Esophagus muscularis mucosa (tissue), 4 donors: ENCODE data around the gene NACAD. TPM values are rescaled to one million over a fixed set of nuclear protein-coding genes. Genes with fewer than 3 reads are reported as not detected.

Experiments
- DNase-seq: peaks from one replicate; pipeline ENCODE4 v3.0.0-alpha.2; 2017; ENCODE audit errors: extremely low spot score
- H3K27ac ChIP-seq, 4 donors: fragments of 200-600 bp; sonication (generic); replicated peaks in 1 of 4; 1 replicate in 3 of 4; 2 replicates in 1 of 4; pipeline ENCODE4 v1.5.1; 2016 to 2019; ENCODE audit warnings: mild to moderate bottlenecking in 1 of 4
- H3K27me3 ChIP-seq, 4 donors: fragments of 200-600 bp; sonication (generic); one replicate each; pipeline versions ENCODE4 v1.5.1 to v1.6.0; 2016 to 2019
- H3K36me3 ChIP-seq, 4 donors: fragments of 200-600 bp; sonication (generic); one replicate each; pipeline ENCODE4 v1.5.1; 2016 to 2019
- H3K4me1 ChIP-seq, 4 donors: fragments of 200-600 bp; sonication (generic); one replicate each; pipeline ENCODE4 v1.5.1; 2016 to 2019
- H3K4me3 ChIP-seq, 4 donors: fragments of 200-600 bp; sonication (generic); 1 replicate in 2 of 4; 2 replicates in 2 of 4; pipeline ENCODE4 v1.5.1; 2016 to 2019; ENCODE audit warnings: mild to moderate bottlenecking in 4 of 4, moderate library complexity in 1 of 4
- H3K9me3 ChIP-seq, 4 donors: fragments of 200-600 bp; sonication (generic); 1 replicate in 3 of 4; 2 replicates in 1 of 4; pipeline ENCODE4 v1.5.1; 2016 to 2019
- EP300 ChIP-seq: sonication (generic); formaldehyde crosslinking; IDR thresholded peaks from one replicate; pipeline ENCODE4 v1.6.1; 2017; ENCODE audit warnings: antibody characterized with exemption
- POLR2A ChIP-seq: fragments of 450-650 bp; IDR thresholded peaks from one replicate; pipeline ENCODE4 v1.6.1; 2017; ENCODE audit warnings: antibody characterized with exemption, moderate library complexity, mild to moderate bottlenecking, low read depth
- POLR2AphosphoS5 ChIP-seq, 2 donors: sonication (generic); formaldehyde crosslinking; IDR thresholded peaks; one replicate each; pipeline ENCODE4 v1.6.1; 2017; ENCODE audit warnings: antibody characterized with exemption in 2 of 2
- WGBS: methylation state at CpG from one replicate; pipeline ENCODE4 v1.1.5; 2018; 5-methylcytosine and 5-hydroxymethylcytosine counted together
- intact Hi-C: fragments of 100-400 bp; cut with DNase I; formaldehyde crosslinking; loops from one replicate; pipeline ENCODE4 v1.15.1; 2023
- total RNA-seq, 4 donors: library from RNA; depleted of rRNA; stranded (reverse); fragments of >200 nt; gene quantifications; one replicate each; pipeline versions ENCODE4 v1.1.0 to v1.2.1, GENCODE V29; 2016
- TF ChIP-seq, protein P1 (sequence below), 3 experiments: fragments of 200-600 bp in 2 of 3; fragments of 450-650 bp in 1 of 3; sonication (generic) in 2 of 3; IDR thresholded peaks; one replicate each; pipeline ENCODE4 v1.5.1; 2017 to 2019; ENCODE audit warnings: antibody characterized with exemption in 3 of 3, mild to moderate bottlenecking in 2 of 3, moderate library complexity in 1 of 3

The NACAD gene
- total RNA-seq, 4 donors from 2014 or later: 7.3 to 15.5 (median 10.8) TPM

DNA sequence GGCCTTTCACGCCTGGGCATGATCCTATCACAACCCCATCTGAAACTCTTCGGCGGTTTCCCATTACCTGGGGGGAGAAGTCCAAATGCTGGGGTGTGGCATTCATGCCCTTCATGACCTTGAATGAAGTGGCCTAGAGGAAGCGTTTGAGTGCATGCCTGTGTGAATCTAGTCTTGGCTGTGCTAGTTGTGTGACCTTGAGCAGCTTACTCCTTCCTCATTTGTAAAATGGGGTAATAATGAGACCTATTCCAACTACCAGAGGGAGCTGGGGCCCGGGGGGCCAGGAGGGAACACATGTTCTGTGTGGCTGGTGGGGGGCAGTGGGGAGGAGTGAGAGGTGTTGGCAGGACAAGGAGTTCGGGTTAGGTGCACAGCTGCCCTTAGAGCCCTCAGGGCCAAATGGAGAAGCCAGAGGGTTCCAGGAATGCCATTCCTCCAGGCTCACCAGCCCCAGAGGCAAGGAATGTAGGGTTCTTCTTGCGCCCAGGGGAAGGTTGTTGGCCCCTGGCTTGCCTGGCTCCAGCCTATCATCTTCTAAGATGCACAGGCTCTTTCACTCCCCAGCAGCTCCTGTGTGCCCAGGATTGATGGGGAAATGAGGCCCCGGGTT, 44.0 kb upstream of the NACAD start:
- no peak for DNase-seq
- no peaks in the 10 kb centered on the region for H3K4me1 ChIP-seq
- no peaks in the 10 kb centered on the region for H3K9me3 ChIP-seq
- TF ChIP-seq POLR2A: no peak
- no peak for TF ChIP-seq EP300
- TF ChIP-seq, protein P1, sequence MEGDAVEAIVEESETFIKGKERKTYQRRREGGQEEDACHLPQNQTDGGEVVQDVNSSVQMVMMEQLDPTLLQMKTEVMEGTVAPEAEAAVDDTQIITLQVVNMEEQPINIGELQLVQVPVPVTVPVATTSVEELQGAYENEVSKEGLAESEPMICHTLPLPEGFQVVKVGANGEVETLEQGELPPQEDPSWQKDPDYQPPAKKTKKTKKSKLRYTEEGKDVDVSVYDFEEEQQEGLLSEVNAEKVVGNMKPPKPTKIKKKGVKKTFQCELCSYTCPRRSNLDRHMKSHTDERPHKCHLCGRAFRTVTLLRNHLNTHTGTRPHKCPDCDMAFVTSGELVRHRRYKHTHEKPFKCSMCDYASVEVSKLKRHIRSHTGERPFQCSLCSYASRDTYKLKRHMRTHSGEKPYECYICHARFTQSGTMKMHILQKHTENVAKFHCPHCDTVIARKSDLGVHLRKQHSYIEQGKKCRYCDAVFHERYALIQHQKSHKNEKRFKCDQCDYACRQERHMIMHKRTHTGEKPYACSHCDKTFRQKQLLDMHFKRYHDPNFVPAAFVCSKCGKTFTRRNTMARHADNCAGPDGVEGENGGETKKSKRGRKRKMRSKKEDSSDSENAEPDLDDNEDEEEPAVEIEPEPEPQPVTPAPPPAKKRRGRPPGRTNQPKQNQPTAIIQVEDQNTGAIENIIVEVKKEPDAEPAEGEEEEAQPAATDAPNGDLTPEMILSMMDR (IDR thresholded peaks at IDR 0.05): no peak
- TF ChIP-seq POLR2AphosphoS5 (IDR thresholded peaks at IDR 0.05): no peak
- no peaks in the 10 kb centered on the region for H3K27me3 ChIP-seq
- H3K4me3 ChIP-seq: no peak overlapping the region
- WGBS: 84% methylated on average over 7 of the region's 8 CpGs
- intact Hi-C loops: no loop called here
- no peak overlapping the region for H3K27ac ChIP-seq
- H3K36me3 ChIP-seq: no peaks in the 10 kb centered on the region

DNA sequence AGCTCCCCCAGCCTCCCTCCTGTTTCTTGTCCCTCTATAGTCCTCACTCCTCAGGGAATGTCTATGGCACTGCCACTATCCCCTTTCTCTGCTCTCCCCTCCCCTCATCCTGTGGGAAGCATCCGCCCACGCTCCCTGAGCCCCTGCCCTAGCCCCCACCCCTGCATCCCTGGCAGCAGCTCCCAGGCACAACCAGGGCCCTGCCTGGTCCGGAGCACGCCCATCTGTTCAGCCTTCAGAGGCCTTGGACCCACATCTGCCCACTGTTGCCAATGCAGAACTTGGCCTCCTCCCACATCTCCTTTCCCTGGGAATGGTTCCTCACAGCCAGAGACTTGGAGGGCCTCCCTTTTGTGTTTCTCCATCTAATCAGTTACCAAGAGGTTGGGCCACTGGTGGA, 43.1 kb upstream of the NACAD start:
- Histone ChIP-seq H3K27me3 (no peaks in the 10 kb centered on the region), H3K36me3 (no peaks in the 10 kb centered on the region), H3K9me3 (no peaks in the 10 kb centered on the region), H3K27ac (no peak overlapping the region), H3K4me3 (no peak overlapping the region), H3K4me1 (no peaks in the 10 kb centered on the region)
- WGBS: 78% methylated on average over 4 of the region's 4 CpGs
- TF ChIP-seq EP300 (no peak), POLR2A (no peak), POLR2AphosphoS5 (IDR thresholded peaks at IDR 0.05) (no peak)
- TF ChIP-seq, protein P1 (IDR thresholded peaks at IDR 0.05): no peak
- no peak for DNase-seq
- intact Hi-C loops: no loop called here

- no peak overlapping the region for H3K27ac ChIP-seq
- no peak for DNase-seq
- no peaks in the 10 kb centered on the region for H3K4me1 ChIP-seq
- H3K36me3 ChIP-seq: no peaks in the 10 kb centered on the region
- TF ChIP-seq EP300: no peak
- TF ChIP-seq, protein P1 (IDR thresholded peaks at IDR 0.05): no peak
- TF ChIP-seq POLR2AphosphoS5 (IDR thresholded peaks at IDR 0.05): no peak
- no peak for TF ChIP-seq POLR2A
- no peaks in the 10 kb centered on the region for H3K9me3 ChIP-seq
- H3K4me3 ChIP-seq: no peak overlapping the region
- intact Hi-C loops: no loop called here
- WGBS: 93% methylated on average over 9 of the region's 9 CpGs
- no peaks in the 10 kb centered on the region for H3K27me3 ChIP-seq
These were observed 42.1 kb upstream of the NACAD start for GRCh38 chr7:45130910-45131309.

GRCh38 chr7:45129906-45130305, 41.1 kb upstream of the NACAD start:
- Histone ChIP-seq H3K4me3 (no peak overlapping the region), H3K4me1 (no peaks in the 10 kb centered on the region), H3K9me3 (no peaks in the 10 kb centered on the region), H3K27me3 (no peaks in the 10 kb centered on the region), H3K27ac (no peak overlapping the region), H3K36me3 (no peaks in the 10 kb centered on the region)
- no peak for DNase-seq
- TF ChIP-seq POLR2A (no peak), EP300 (no peak), POLR2AphosphoS5 (IDR thresholded peaks at IDR 0.05) (no peak)
- TF ChIP-seq, protein P1 (IDR thresholded peaks at IDR 0.05): no peak
- intact Hi-C loops: loop anchor here (10.0 kb wide), 1 partner anchor 255 kb away; no protein-coding TSS in a partner anchor
- WGBS: 65% methylated on average over 12 of the region's 12 CpGs
